IMR-90 (cell line): Measurements from ENCODE around the gene WASHC2C. TPM values are rescaled to one million over a fixed set of nuclear protein-coding genes. Genes with fewer than 3 reads are reported as not detected.
"Not testable (repeated sequence)": the region's sequence is repeated elsewhere in the genome, so short reads cannot be mapped to it uniquely, and the experiment has no call there.

ENCODE experiments used
- ATAC-seq: fragments of 200-7000 bp; cut with Tn5 transposase; 2 replicates; pipeline ENCODE4 v1.9.1; 2020; ENCODE audit warnings: low read depth, mild to moderate bottlenecking, moderate library complexity
- BruUV-seq: library from RNA; stranded (reverse); fragments of 400-500 nt; replicated peaks from 2 replicates; lab custom pipeline; 2021; lab: Mats Ljungman, UMichigan
- CTCF ChIA-PET: fragments of 300-600 bp; formaldehyde crosslinking; extraction: SDS; loops from one replicate; lab custom pipeline; 2021; ENCODE audit warnings: antibody characterized with exemption; lab: Yijun Ruan, JAX
- POLR2A ChIA-PET: fragments of 300-600 bp; sonication (Branson Sonifier 250); formaldehyde crosslinking; loops from one replicate; lab custom pipeline; 2022; ENCODE audit warnings: antibody characterized with exemption; ENCODE audit not compliant: unreplicated experiment; lab: Charles Lee
- DNase-seq: peaks from one replicate; pipeline ENCODE4 v3.0.0; 2013
- H2AFZ ChIP-seq: replicated peaks from 2 replicates; pipeline ENCODE3; 2013; ENCODE audit warnings: low read length, mild to moderate bottlenecking; ENCODE audit not compliant: poor library complexity
- H2AK5ac ChIP-seq: 2 replicates; pipeline ENCODE4 v1.6.1; 2013; ENCODE audit warnings: low read depth, low read length, inconsistent platforms
- H2AK9ac ChIP-seq: replicated peaks from 2 replicates; pipeline ENCODE3; 2013; ENCODE audit warnings: mild to moderate bottlenecking, low read depth, low read length, moderate library complexity; ENCODE audit not compliant: poor library complexity
- H2BK120ac ChIP-seq: 2 replicates; pipeline ENCODE4 v1.6.1; 2013; ENCODE audit warnings: low read depth, low read length, inconsistent platforms
- H2BK15ac ChIP-seq: 3 replicates; pipeline ENCODE4 v1.6.1; 2013; ENCODE audit warnings: low read depth, low read length, inconsistent platforms
- H2BK20ac ChIP-seq: 2 replicates; pipeline ENCODE4 v1.6.1; 2013; ENCODE audit warnings: low read depth, mild to moderate bottlenecking, inconsistent platforms, low read length, moderate library complexity
- H2BK5ac ChIP-seq: 2 replicates; pipeline ENCODE4 v1.6.1; 2013; ENCODE audit warnings: mild to moderate bottlenecking, low read depth, low read length, inconsistent platforms; ENCODE audit not compliant: poor library complexity, severe bottlenecking
- H3K14ac ChIP-seq: replicated peaks from 2 replicates; pipeline ENCODE4 v1.6.1; 2013; ENCODE audit warnings: low read depth, low read length, inconsistent platforms
- H3K18ac ChIP-seq: 2 replicates; pipeline ENCODE4 v1.6.1; 2013; ENCODE audit warnings: low read depth, low read length, control low read depth
- H3K23ac ChIP-seq: 2 replicates; pipeline ENCODE4 v1.6.1; 2013; ENCODE audit warnings: low read depth, low read length, inconsistent platforms
- H3K27ac ChIP-seq: 2 replicates; pipeline ENCODE4 v1.5.1; 2013; ENCODE audit warnings: mild to moderate bottlenecking, control low read depth, low read length; ENCODE audit not compliant: insufficient read depth
- H3K27me3 ChIP-seq: 2 replicates; pipeline ENCODE4 v1.6.1; 2013; ENCODE audit warnings: low read length; ENCODE audit not compliant: control insufficient read depth, insufficient read depth
- H3K36me3 ChIP-seq: 2 replicates; pipeline ENCODE4 v1.6.1; 2013; ENCODE audit warnings: low read length, mixed read lengths; ENCODE audit not compliant: control insufficient read depth, insufficient read depth
- H3K4ac ChIP-seq: 2 replicates; pipeline ENCODE4 v1.6.1; 2013; ENCODE audit warnings: low read depth, low read length, inconsistent platforms
- H3K4me1 ChIP-seq: 2 replicates; pipeline ENCODE4 v1.6.1; 2013; ENCODE audit warnings: low read length, mixed read lengths; ENCODE audit not compliant: control insufficient read depth, insufficient read depth
- H3K4me2 ChIP-seq: 2 replicates; pipeline ENCODE4 v1.6.1; 2013; ENCODE audit warnings: low read depth, mild to moderate bottlenecking, control low read depth, low read length, moderate library complexity
- H3K4me3 ChIP-seq: 2 replicates; pipeline ENCODE4 v1.5.1; 2013; ENCODE audit warnings: low read depth, mild to moderate bottlenecking, control low read depth, low read length, moderate library complexity; ENCODE audit not compliant: insufficient read depth
- H3K56ac ChIP-seq: 2 replicates; pipeline ENCODE4 v1.6.1; 2013; ENCODE audit warnings: low read length, inconsistent platforms; ENCODE audit not compliant: insufficient read depth; ENCODE audit errors: extremely low read depth
- H3K79me1 ChIP-seq, 2 experiments: 2 replicates each; pipeline ENCODE4 v1.6.1; 2013; ENCODE audit warnings: low read length in 2 of 2, inconsistent platforms in 1 of 2, low read depth in 1 of 2
- H3K9ac ChIP-seq: 2 replicates; pipeline ENCODE4 v1.6.1; 2013; ENCODE audit warnings: low read depth, low read length, control low read depth
- H3K9me1 ChIP-seq: 2 replicates; pipeline ENCODE4 v1.6.1; 2013; ENCODE audit warnings: low read length, inconsistent platforms; ENCODE audit not compliant: insufficient read depth
- H3K9me3 ChIP-seq: 2 replicates; pipeline ENCODE4 v1.6.1; 2013; ENCODE audit warnings: low read length; ENCODE audit not compliant: control insufficient read depth, insufficient read depth
- H4K20me1 ChIP-seq: 2 replicates; pipeline ENCODE4 v1.6.1; 2013; ENCODE audit warnings: low read length, inconsistent platforms; ENCODE audit not compliant: insufficient read depth
- H4K5ac ChIP-seq: 2 replicates; pipeline ENCODE4 v1.6.1; 2013; ENCODE audit warnings: mild to moderate bottlenecking, low read depth, low read length, control low read depth
- H4K8ac ChIP-seq, 2 experiments: 2 replicates each; pipeline ENCODE4 v1.6.1; 2013; ENCODE audit warnings: low read depth in 2 of 2, low read length in 2 of 2, control low read depth in 1 of 2, inconsistent platforms in 1 of 2
- H4K91ac ChIP-seq: 2 replicates; pipeline ENCODE4 v1.6.1; 2013; ENCODE audit warnings: low read depth, low read length, inconsistent platforms; ENCODE audit not compliant: insufficient read depth
- WGBS, 2 experiments: methylation state at CpG; one replicate each; pipeline versions ENCODE4 v1.1.5 to v1.1.7; 2013; ENCODE audit warnings: missing lambda C conversion rate in 2 of 2; ENCODE audit not compliant: insufficient read length in 1 of 2; ENCODE audit errors: extremely low coverage in 2 of 2; 5-methylcytosine and 5-hydroxymethylcytosine counted together
- dilution Hi-C: fragments of 300-500 bp; cut with HindIII; formaldehyde crosslinking; loops from one replicate; pipeline ENCODE4 v1.14.3; 2018; ENCODE audit warnings: low sequenced_read_pairs; ENCODE audit not compliant: unreplicated experiment
- in situ Hi-C: fragments of 300-500 bp; cut with MboI; formaldehyde crosslinking; loops from 3 replicates; pipeline ENCODE4 v1.14.3; 2019; ENCODE audit warnings: low sequenced_read_pairs, inconsistent platforms, mixed read lengths
- intact Hi-C: fragments of 100-400 bp; cut with micrococcal nuclease; formaldehyde crosslinking; loops from 2 replicates; pipeline ENCODE4 v1.10.0; 2022
- polyA plus RNA-seq, 3 experiments: library from polyadenylated mRNA; depleted of rRNA; stranded (reverse); fragments of >200 nt; gene quantifications; 2 replicates each; pipeline ENCODE4 v1.2.3, GENCODE V29; 2012; ENCODE audit warnings: low replicate concordance in 1 of 3
- total RNA-seq: library from RNA; depleted of rRNA; stranded (reverse); fragments of >200 nt; gene quantifications from 2 replicates; pipeline ENCODE4 v1.2.3, GENCODE V29; 2012

WASHC2C gene
- total and polyA plus RNA-seq, 2 of the 4 experiments (the other 2 are of a cell fraction): 22.2 to 27.2 TPM

DNA sequence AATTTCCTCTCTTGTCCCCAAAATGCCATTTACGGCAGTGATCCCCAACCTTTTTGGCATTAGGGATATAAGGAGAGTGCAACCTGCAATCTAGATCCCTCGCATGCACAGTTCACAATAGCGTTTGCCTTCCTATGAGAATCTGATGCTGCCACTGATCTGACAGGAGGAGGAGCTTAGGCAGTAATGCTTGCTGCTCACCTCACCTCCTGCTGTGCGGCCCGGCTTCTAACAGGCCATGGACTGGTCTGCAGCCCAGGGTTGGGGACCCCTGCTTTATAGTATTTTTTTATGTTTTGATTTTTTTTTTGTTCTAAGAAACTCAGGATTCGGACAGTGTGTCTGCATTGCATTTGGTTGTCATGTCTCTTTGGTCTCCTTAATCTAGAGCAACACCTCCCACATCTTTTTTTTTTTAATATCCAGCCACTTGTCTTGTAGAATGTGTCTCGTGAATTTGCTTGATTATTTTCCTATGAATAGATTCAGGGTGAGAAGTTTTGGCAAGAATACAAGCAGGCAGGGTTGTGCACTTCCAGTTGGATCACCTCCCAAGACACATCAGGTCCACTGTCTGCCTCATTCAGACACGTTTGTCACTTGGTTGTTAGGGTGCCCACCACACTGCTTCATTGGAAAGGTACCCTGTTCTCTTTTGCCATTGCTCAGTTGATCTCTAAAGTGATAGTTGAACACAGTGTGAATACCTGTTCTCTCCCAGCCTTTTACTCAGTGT, 30.8 kb downstream of the WASHC2C start:
- H4K20me1 ChIP-seq, POLR2A ChIA-PET, BruUV-seq, H2BK120ac ChIP-seq, H3K4me2 ChIP-seq, H3K56ac ChIP-seq, H3K14ac ChIP-seq, H2AK5ac ChIP-seq, H3K4ac ChIP-seq, H3K9me1 ChIP-seq, H4K5ac ChIP-seq, H2AK9ac ChIP-seq, H2BK15ac ChIP-seq, H4K91ac ChIP-seq, H2BK20ac ChIP-seq, H3K23ac ChIP-seq, H3K27ac ChIP-seq, ATAC-seq, H2AFZ ChIP-seq, H3K36me3 ChIP-seq, intact Hi-C loops, H2BK5ac ChIP-seq, DNase-seq, CTCF ChIA-PET, H3K4me1 ChIP-seq, dilution Hi-C loops, H3K27me3 ChIP-seq, H3K9ac ChIP-seq, H3K9me3 ChIP-seq, H3K79me1 ChIP-seq, in situ Hi-C loops, H3K18ac ChIP-seq, H4K8ac ChIP-seq, H3K4me3 ChIP-seq: not testable (repeated sequence)
- no CpG with 5 or more reads among the region's 8 CpGs for WGBS, 2 experiments

DNA sequence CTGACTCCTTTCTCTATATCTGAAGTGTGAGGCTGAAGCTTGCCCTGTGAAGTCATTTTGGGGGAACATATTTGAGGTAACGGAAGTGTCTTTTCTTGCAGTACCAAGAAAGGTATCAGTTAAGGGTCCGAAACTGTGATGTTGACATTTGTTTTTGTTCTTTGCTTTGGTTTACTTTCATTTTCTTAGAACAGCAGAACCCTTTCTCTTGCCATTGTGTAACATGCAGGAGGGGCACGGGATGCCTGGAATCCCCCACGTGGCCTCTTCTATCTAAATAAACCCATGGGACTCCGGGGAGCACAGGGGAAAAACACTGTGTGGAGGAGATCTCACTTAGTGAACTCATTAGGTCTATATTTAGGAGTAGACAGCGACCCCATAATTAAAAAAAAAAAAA, 34.6 kb downstream of the WASHC2C start:
- H3K4ac ChIP-seq, H3K4me2 ChIP-seq, H2AK5ac ChIP-seq, H2AFZ ChIP-seq, H3K27ac ChIP-seq, H2BK5ac ChIP-seq, H3K4me1 ChIP-seq, H2BK20ac ChIP-seq, H4K91ac ChIP-seq, H3K18ac ChIP-seq, H3K9ac ChIP-seq, H3K4me3 ChIP-seq, H3K23ac ChIP-seq, H2BK15ac ChIP-seq, H2BK120ac ChIP-seq, H2AK9ac ChIP-seq, H4K8ac ChIP-seq, H3K36me3 ChIP-seq, in situ Hi-C loops, intact Hi-C loops, H4K20me1 ChIP-seq, H3K79me1 ChIP-seq, H4K5ac ChIP-seq, BruUV-seq, CTCF ChIA-PET, H3K56ac ChIP-seq, H3K14ac ChIP-seq, H3K27me3 ChIP-seq, POLR2A ChIA-PET, dilution Hi-C loops, H3K9me1 ChIP-seq, H3K9me3 ChIP-seq: not testable (repeated sequence)
- peak; percentile 29; the same call in 1 of the 2 replicates for ATAC-seq
- peak; percentile 4 for DNase-seq
- no CpG with 5 or more reads among the region's 6 CpGs for WGBS, 2 experiments
